AG09319 (cell line): Measurements from ENCODE around the gene TMEM51.

Experiments used
- DNase-seq: peaks from one replicate; pipeline ENCODE4 v3.0.0-alpha.2; 2010; ENCODE audit warnings: low read depth; ENCODE audit errors: extremely low read depth
- CTCF ChIP-seq: IDR thresholded peaks from 2 replicates; pipeline ENCODE4 v1.5.1; 2011; ENCODE audit warnings: low read depth, mild to moderate bottlenecking, inconsistent platforms, low read length, moderate library complexity

Gene TMEM51

GRCh38 chr1:15153184-15153841 is at the start of gene TMEM51:
Gene TMEM51, plus strand, starts transcription at chr1:15153747. Its CDS starts 61,341 bp downstream, at chr1:15215088.
- TF ChIP-seq CTCF = no peak
- no peak for DNase-seq

- no peak for DNase-seq
- no peak for TF ChIP-seq CTCF
Observed at GRCh38 chr1:15103906-15104305, 49.6 kb upstream of the TMEM51 start.

- DNase-seq = no peak
- no peak for TF ChIP-seq CTCF
Observed at GRCh38 chr1:15104768-15105167, 48.8 kb upstream of the TMEM51 start.

GRCh38 chr1:15106608-15107007 is 46.9 kb upstream of the TMEM51 start:
- no peak for DNase-seq
- TF ChIP-seq CTCF = no peak

GRCh38 chr1:15107058-15107687 is 46.4 kb upstream of the TMEM51 start:
- TF ChIP-seq CTCF = no peak

GRCh38 chr1:15107911-15108310 is 45.6 kb upstream of the TMEM51 start:
- TF ChIP-seq CTCF = no peak
- DNase-seq = no peak

More at GRCh38 chr1:15107058-15107687, 46.4 kb upstream of the TMEM51 start:
- no peak for DNase-seq

- no peak for TF ChIP-seq CTCF
- DNase-seq = no peak
Observed at GRCh38 chr1:15110128-15110866, 43.2 kb upstream of the TMEM51 start.
